ENCODE results near the gene REG4.

DNA sequence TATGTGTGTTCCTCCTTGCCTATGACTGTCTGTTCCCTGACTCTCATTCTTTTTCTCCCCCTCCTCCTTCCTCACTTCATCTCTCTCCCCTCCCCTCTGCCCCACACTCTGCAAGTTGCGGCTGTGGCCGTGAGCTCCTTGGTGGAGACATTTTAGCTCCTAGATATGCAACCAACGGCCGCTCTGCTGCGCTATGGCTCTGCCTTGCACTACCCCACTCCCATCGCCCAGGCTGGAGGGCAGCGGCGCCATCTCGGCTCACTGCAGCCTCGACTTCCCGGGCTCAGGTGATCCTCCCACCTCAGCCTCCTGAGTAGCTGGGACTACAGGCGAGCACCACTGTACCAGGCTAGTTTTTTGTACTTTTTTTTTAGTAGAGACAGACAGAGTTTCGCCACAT, 5.5 kb downstream of the REG4 start:
- TF ChIP-seq, protein P1, sequence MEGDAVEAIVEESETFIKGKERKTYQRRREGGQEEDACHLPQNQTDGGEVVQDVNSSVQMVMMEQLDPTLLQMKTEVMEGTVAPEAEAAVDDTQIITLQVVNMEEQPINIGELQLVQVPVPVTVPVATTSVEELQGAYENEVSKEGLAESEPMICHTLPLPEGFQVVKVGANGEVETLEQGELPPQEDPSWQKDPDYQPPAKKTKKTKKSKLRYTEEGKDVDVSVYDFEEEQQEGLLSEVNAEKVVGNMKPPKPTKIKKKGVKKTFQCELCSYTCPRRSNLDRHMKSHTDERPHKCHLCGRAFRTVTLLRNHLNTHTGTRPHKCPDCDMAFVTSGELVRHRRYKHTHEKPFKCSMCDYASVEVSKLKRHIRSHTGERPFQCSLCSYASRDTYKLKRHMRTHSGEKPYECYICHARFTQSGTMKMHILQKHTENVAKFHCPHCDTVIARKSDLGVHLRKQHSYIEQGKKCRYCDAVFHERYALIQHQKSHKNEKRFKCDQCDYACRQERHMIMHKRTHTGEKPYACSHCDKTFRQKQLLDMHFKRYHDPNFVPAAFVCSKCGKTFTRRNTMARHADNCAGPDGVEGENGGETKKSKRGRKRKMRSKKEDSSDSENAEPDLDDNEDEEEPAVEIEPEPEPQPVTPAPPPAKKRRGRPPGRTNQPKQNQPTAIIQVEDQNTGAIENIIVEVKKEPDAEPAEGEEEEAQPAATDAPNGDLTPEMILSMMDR (IDR thresholded peaks at IDR 0.05) = no peak
- TF ChIP-seq EP300 (IDR thresholded peaks at IDR 0.05) = no peak
- TF ChIP-seq POLR2A (IDR thresholded peaks at IDR 0.05) = no peak
